Stimulated activated CD4-positive, alpha-beta T cell treated with anti-CD3 and anti-CD28 coated beads, Interleukin-4, amount 100 ng/mL, for 4 hours (primary cell): Measurements from ENCODE around the gene NCKAP5.

Experiments used
- DNase-seq, 2 experiments: peaks; one replicate each; pipeline ENCODE4 v3.0.0-alpha.2; 2020

NCKAP5 gene

DNA sequence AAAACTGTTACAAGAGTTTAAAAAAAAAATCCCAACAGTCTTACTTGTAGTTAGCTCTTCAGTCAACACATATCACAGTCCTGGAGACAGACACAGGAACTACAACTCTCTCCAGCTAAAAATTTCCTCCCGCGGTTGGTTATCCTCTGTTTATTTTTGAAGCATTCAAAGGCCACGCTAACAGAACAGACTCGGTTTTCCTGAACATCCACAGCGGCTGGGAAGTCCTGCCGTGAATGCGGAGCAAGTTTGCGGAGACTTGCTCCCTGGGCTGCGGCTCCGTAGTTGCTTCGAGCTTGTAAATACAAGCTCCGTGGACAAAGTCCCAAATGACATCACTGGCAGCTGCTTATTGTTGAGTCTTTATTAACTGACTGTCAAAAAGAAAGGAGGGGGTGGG is at the start of gene NCKAP5:
TSS of gene NCKAP5 (minus strand) at position 292 of the 400 bp plus-strand sequence. CDS start 50,937 bp downstream, outside the sequence.
- no peak for DNase-seq

DNA sequence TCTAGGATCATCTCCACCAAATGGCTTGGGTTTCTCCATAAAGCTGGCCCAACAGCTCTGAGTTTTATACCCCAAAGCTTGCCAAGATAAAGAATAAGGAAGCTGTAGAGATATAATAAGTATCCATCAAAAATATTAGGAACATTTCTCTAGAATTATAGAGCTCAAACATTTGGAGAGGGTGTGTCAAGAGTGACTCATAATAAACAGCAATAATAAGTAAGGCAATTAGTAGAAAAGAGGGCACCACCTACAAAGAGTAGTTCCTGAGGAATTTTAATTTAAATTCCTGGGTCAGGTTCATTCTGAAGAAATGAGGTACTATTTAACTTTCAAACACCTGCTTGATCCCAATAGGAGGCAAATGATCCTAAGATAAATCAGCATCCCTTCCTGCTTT is 41.4 kb upstream of the NCKAP5 start:
- DNase-seq: no peak

DNA sequence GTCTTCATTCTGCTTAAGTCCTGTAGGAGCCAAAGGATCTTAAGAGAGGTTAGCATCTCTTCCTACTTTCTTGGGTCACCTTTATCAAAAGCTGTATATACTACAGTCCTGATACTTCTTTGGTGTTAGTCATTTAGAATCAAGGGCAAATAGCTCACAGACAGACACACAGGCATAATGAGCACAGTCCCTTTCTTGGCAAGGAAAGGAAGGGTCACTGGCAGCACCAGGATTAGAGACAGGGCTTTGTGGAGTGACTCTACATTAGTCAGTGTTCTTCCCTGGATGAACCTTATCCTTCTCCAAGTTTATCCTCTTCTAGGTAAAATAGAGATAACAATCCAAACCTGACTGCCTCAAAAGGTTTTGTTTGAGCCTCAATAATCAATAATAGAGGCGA is 40.0 kb upstream of the NCKAP5 start:
- no peak for DNase-seq

DNA sequence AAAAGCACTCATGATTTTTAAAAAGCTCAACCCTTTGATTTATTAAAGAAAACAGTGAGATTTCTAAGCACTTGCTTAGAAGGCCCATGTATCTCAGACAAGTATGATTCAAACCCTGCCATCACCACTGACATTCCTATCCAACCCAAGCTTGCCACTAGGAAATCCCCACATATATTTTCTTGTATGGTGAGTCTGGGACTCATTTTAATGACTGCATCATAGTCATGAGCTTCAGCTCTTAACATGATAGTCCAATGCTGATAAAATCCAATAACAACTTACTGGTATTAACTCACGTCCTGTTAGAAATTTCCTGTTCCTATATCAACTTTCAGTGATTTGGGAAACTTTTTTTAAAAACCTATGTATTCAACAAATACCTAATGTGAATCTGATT is 39.4 kb upstream of the NCKAP5 start:
- DNase-seq: no peak

DNA sequence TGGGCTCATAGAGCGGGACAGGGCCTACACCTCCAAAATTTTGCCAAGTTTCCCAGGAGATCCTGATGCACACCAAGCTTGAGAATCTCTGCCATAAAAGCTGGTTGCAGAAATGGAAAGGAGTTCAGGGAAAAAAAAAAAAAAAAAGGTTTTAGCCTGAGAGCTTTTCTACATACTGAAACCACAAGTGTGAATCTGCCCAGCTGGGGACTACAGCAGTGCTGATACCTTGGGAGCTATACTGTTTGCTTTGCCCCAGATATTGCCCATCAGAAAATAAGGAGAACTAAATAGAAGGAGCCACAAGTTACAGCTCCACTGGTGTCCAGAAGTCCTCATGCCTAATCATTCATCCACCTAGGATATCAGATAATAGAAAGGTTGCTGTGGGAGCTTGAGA is 38.4 kb upstream of the NCKAP5 start:
- DNase-seq: no peak

DNA sequence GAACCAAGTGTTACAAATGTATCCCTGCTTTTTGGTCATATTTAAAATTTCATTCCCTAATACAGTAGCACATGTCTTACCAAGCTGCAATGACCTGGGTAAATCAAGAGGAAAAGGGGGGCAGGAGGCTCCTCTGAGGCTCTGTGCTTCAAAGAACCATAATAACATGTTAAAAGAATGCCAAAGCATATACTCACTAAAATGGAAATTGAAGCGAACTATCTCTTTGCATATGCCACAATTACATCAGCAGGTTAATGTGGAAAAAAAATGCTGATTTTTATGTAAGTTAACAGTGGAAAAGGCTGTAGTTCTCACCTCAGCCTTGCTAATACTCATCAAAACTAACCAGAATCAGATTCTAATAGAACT is 37.5 kb upstream of the NCKAP5 start:
- DNase-seq: no peak

DNA sequence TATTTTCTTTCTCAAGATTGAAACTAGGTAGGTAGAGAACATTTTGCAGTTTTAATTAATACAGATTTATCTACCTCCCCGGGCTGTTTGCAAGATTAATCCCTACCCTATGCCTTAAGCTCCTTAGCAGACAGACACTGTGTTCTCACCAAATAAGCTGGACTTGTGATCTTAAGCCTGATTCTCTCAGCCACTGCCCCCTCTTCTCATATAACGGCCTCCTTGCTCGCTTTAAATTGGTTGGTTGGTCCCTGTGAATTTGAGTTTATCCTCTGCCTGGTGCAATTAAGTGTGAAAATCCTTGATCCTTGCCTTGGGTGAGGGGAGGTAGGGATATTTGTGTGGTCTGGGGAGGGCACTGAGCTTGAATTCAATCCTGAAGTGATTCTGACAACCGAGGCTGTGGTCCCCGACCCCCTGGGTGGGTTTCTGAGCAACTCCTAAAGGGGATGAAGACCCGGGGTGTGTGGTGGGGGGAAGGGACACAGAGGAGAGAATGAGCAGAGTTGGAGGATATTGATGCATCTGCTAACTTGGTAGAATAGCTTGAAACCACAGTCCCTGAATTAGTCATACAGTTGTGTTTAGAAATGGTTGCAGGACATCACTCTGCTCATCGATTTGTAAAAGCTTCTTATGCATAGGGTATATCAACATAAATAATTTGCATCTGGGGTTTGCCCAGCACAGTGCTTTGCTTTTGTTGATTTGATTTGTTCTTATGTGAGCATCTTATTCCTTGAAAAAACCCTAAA is 36.9 kb upstream of the NCKAP5 start:
- DNase-seq: no peak

DNA sequence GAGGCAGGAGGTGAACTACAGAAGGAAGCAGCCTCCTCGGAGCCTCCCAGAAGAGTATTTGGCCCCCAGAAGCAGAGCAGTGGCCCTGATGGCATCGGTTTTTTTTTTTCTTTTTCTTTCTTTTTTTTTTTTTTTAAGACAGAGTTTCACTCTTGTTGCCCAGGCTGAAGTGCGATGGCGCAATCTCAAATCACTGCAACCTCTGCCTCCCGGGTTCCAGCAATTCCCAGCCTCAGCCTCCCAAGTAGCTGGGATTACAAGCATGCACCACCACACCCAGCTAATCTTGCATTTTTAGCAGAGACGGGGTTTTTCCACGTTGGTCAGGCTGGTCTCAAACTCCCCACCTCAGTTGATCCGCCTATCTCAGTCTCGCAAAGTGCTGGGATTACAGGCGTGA is 34.8 kb upstream of the NCKAP5 start:
- no peak for DNase-seq

DNA sequence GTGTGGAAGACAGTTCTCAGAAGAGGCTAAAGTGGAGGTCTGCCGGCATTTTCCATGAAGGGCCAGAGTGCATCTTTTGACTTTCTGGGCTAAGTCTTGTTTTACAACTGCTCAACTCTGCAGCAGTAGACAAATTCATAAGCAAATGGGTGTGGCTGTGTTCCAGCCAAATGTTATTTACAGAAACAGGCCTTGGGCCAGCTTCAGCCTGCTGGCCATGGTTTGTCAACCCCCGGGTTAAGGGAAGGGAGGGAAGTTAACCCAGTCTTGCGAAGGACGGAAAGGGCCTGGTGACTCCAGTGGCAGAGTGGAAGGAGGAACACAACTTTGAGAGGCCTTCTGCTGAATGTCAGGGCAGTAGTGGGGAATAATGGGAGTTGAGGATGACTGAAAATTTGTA is 34.3 kb upstream of the NCKAP5 start:
- DNase-seq: no peak

DNA sequence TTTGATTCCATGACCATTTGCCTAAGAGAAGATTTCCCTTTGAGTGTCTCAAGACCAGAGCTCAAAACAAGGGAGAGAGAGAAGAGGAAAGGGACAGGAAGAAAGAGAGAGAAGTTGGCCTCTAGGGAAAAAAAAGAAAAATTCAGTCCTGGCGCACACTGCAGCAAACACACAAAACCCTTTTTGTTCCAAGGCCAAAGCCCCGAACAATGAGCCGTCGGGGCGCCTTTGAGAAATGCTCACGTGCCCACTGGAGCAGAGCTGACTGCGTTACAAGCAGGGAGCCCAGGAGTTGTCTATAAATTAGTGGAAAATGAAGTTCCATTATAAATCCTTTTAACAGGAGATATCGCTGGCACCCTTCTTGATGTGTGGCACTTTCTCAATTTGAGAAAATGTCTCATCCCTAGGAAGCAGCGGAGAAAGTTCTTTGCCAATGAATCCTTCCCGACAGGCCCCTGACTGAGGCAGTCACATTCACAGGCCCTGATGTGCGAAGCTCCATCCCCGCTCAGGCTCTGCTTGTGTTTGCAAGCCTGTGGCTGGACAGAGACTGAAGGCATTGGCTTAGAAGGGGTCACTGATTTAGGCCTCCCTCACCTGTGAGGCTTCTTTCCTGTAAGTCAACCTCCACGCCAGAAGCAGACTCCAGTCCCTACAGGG is 32.1 kb upstream of the NCKAP5 start:
- DNase-seq: no peak

DNA sequence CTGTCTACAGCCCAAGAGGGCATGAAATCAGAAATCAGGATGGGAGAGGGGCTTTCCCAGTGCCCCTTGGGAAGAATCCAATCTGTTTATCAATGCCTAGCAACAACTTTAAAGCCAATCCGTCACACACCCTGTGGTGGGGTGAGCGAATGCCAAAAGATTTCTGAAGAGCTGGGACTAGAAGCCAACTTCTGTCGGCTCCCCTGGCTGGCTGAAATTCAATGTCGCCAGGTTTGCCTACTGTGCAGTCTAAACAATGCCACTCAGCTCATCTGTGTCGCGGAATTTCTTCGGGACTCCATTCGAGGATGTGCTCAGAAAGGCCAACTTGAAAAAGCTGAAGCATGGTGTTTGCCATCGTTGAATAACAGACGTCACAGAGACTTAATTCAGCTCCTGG is 31.5 kb upstream of the NCKAP5 start:
- no peak for DNase-seq

DNA sequence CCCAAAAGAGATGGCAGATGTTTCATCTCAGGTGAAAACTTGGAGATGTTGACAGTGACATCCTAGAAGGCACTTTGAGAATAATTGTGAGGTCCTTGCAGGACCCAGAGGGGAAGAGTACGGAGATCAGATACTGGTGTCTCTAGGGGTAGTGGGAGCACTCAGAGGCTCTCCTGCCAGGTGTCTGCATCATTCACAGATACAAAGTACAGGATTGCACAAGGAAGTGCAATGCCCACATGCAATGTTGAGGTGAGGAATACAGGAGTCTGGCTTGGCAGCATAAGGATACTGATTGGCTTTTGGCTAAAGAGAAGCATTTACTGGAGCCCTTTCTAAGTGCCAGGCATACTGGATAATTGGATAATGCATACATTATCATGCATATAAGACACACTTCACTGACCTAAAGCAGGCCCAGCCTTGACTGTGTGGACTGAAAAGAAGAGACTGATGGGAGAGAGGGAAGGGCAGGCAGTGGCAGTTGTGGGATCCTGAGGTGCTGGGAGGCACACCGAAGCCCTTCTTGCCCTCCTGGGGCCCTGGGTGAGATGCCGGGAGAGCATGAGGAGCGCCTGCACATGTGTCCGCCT is 31.0 kb upstream of the NCKAP5 start:
- DNase-seq: no peak

DNA sequence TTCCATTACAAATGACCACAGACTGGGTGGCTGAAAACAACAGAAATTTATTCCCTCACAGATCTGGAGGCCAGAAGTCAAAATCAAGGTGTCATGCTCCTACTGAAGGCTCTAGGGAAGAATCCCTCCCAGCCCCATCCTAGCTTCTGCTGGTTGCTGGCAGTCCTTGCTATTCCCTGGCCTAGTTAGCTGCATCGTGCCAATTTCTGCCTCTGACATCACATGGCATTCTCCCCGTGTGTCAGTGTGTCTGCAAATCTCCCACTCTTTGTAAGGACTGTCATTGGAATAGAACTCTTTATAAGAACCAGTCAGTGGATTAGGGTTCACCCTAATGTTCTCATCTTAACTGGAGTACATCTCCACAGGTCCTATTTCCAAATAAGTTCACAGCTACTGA is 30.5 kb upstream of the NCKAP5 start:
- no peak for DNase-seq

DNA sequence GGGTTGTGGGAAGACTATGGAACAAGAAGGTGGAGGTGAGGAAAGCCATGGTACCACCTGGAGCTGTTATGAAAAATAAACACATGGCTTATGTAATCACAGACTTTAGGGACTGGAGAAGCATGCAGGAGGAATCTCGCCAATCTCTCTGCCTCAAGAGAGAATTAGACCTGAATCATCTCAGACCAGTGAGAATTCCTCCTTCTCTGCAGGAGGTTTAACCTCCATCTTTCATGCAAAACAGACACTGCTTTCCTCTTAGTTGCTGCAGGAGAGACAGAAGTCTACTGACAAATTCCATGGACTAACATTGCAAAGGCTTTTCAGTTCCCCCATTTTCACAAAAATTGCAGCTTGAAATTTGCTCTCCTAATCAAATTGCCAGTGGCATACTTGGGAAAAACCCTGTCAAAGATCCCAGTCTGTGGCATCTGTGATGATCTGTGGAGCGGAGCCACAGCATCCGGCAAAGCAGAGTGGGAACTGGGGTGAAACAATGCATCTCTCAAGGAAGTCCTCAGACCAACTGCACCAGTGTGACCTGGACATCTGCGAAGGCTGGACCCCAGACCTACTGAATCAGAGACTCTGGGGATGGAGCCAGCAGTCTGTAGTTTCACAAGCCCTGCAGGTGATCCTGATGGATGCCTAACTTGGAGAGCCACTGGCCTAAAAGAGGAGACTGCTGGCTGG is 28.6 kb upstream of the NCKAP5 start:
- no peak for DNase-seq

DNA sequence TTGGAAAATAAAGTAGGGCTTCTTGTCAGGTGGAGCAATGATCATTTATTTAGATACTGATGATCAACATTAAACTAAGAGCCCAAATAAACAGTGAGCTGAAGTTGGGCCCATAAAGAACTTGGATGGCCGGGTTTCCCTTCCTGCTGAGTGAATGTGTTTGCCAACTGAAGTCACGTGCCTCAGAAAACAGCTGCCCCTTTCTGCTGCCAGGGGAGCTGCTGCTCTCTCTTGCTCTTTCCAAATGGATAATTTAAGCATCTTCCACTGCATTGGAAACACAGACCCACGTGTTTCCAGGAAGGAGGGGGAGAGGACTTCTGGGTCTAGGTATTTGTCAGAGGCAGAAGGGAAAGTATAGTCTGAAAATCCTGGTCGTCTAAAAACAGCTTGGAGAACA is 22.9 kb upstream of the NCKAP5 start:
- no peak for DNase-seq

DNA sequence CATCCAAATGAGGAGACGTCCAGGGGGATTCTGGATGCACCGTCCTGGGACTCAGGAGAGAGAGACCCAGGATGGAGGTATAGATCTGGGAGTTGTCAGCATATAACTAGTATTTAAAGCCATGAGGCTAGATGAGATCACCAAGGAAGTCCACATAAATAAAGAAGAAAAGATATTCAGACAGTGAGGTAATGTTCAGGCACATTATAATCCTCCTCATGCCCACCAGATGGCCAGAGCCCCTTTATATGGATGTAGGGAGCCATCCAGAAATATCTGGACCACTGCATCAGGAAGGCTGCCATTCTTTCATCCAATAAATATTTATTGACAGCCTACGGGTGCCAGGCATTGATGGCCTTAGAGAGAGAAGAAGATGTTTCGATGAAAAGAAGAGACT is 21.2 kb upstream of the NCKAP5 start:
- DNase-seq: no peak

DNA sequence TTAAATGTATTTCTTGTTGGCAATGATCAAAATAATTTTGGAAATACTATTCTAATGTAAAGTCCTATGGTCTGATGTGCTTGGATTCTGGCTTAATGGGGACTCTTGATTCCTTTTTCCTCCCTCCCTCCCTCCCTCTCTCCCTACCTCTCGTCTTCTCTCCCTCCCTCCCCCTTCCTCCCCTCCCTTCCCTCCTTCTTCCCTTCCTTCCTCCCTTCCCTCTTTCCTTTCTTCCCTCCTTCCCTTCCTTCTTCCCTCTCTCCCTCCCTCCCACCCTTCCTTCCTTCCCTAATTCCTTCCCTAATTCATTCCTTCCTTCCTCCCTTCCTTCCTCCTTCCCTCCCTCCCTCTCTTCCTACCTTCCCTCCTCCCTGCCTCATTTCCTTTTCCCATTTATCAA is 19.9 kb upstream of the NCKAP5 start:
- DNase-seq: no peak

DNA sequence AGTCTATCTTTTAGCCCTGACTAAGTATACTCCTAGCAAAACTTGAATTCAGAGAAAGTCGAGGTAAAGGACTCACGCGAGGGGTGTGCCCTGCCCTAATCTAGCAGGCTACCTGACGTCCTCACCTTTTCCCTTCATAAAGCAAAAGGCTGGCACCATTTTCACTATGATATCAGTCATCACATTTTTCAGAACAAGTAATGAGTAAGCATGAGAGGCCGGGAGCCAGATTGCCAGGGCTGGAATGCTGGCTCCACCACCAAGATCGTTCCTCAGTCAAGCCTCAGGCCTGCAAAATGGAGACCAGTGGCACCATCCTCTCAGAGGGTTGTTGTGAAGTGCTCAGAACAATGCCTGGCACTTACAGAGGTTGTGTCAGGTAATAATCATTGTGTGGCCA is 18.7 kb upstream of the NCKAP5 start:
- no peak for DNase-seq

DNA sequence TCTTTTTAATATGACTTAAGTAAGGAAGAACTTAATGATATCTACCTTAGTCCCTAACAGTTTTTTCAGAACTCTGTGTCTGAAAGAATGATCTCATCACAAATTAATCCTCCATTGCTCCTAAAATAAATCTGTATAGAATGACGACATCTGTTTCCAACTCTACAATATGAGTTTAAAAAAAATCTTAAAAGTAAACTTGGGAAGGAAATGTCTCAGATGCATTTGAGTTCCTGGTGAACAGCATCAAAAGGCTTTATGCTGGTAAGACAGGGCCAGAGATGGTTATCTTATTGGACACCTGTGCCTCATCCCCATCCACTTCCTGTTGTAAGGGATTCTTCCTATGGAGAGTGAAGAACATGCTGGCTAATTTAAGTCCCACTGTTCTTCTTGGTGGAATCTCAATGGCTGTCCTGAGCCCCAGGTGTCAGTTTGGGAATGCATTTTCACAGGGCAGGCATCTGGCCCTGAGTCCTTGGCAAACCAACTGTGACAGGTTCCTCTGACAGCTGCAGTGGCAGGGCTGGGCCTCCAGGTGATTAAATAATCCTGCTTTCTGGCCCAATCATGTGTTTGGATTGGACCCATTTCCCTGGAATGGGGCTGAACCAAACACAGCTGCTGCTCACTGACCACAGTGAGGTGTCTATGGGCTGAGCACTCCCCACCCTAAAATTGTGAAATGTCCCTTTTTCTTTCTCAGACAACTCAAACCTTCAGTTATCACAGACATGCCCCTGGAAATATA is 12.9 kb upstream of the NCKAP5 start:
- no peak for DNase-seq

DNA sequence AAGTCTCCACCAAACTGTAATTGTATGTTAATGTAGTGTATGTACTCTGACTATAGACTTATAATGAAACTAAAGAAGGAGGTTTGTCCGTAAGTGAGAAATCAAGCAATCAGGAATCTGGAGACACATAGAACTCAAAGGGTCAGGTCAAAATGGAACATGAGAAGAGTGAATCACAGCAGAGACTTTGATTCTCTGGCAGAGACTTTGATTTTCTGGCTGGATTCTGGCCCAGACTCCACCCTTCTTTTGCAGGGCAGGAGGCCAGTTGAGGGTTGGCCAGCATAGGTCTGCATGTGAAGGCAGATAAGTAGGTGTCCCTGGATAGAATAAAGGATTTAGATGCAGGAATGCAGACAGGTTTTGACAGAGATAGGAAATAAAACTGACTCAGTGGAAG is 11.0 kb upstream of the NCKAP5 start:
- no peak for DNase-seq

DNA sequence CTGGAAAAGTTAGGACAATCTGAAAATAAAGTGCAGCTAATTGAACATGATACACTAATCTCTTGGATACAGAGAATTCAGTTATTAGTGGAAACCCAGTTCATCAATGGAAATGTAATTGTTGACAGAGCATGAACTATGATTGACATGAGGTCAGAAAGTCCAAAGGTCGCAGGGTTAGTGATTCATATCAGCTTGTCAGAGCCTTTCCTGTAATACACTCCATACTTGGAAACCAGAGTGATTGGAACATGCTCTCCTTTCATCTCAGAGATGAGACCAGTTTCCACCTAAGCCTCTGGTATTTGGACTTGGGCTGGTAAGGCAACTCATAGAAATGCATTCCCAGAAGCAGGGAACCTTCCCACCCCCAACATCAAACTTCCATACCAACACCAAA is 8.5 kb upstream of the NCKAP5 start:
- no peak for DNase-seq

DNA sequence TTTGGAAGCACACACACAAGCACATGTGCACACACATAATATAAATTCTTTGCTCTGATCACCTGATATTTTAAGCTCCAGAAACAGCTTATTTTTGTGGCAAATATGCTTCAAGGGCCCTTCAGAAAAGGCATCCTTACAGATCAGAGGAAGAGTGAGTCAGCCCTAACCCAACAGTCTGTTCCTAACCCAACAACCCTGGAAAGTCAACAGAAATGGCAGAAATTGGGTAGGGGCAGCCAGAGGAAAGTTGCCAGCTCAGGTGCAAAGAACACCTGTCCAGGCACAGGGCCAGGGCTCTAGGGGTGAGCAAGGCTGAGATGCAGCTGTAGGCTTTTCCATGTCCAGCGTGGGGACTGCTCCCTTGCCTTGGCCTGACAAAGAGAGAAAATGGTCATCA is 6.4 kb upstream of the NCKAP5 start:
- no peak for DNase-seq

DNA sequence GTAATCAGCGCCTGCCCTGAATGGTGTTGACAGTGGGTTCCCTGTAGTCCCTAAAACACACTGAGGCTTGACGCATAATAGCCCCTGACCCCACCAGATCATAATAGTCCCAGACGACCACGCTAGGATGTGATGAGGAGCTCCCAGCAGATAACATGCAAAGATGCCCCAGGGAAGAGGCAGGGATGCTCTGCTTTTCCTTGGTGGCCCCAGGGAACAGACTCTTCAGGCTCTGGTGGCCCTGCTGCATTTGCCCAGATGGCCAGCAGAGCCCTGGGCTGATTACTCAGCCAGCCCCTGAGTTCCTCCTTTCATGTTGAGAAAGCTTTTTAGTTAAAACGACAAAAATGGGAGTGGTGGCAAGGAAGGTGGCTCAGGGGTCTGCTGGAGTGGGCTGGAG is 5.9 kb upstream of the NCKAP5 start:
- no peak for DNase-seq
